Neural progenitor cell (in vitro differentiated cells): ENCODE data around the gene GSAP.

Source experiments
- EZH2 ChIP-seq: fragments of 200-600 bp; sonication (generic); IDR thresholded peaks from 2 replicates; pipeline ENCODE4 v1.6.1; 2017; ENCODE audit warnings: antibody characterized with exemption, mild to moderate bottlenecking, moderate library complexity
- EZH2phosphoT487 ChIP-seq: fragments of 200-600 bp; sonication (generic); IDR thresholded peaks from 2 replicates; pipeline ENCODE4 v1.6.1; 2017; ENCODE audit warnings: antibody characterized with exemption
- TF ChIP-seq, protein P1 (sequence below): fragments of 200-600 bp; sonication (generic); IDR thresholded peaks from 2 replicates; pipeline ENCODE4 v1.5.1; 2017; ENCODE audit warnings: antibody characterized with exemption, mild to moderate bottlenecking

DNA sequence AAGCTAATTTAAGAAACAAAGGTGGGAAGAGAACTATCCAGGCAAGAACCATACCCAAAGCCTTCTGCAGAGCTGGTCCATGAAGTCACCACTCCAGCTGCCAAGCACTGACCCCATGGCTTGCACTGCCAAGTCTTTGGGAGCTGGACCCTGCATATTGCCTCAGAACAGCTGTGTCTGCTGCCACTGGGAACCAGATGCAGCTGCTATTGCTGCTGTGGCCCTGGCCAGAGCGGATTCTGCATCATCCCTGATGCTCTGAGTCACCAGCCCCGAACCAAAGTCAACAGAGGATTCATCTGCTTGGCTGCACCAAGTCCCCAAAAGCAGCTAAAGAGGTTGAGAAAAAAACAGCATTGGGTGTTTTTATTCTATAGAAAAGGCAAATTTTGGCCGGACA, 39.2 kb upstream of the GSAP start:
- TF ChIP-seq, protein P1, sequence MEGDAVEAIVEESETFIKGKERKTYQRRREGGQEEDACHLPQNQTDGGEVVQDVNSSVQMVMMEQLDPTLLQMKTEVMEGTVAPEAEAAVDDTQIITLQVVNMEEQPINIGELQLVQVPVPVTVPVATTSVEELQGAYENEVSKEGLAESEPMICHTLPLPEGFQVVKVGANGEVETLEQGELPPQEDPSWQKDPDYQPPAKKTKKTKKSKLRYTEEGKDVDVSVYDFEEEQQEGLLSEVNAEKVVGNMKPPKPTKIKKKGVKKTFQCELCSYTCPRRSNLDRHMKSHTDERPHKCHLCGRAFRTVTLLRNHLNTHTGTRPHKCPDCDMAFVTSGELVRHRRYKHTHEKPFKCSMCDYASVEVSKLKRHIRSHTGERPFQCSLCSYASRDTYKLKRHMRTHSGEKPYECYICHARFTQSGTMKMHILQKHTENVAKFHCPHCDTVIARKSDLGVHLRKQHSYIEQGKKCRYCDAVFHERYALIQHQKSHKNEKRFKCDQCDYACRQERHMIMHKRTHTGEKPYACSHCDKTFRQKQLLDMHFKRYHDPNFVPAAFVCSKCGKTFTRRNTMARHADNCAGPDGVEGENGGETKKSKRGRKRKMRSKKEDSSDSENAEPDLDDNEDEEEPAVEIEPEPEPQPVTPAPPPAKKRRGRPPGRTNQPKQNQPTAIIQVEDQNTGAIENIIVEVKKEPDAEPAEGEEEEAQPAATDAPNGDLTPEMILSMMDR, result no peak
- no peak for TF ChIP-seq EZH2
- no peak for TF ChIP-seq EZH2phosphoT487
